Vagina (tissue), 2 donors: Measurements from ENCODE around the gene CFAP221.

Experiments
- POLR2A ChIP-seq, 2 donors: fragments of 450-650 bp; IDR thresholded peaks; one replicate each; pipeline ENCODE4 v1.6.1; 2017; ENCODE audit warnings: antibody characterized with exemption in 2 of 2, mild to moderate bottlenecking in 2 of 2, moderate library complexity in 2 of 2
- POLR2AphosphoS5 ChIP-seq, 2 donors: sonication (generic); formaldehyde crosslinking; IDR thresholded peaks; one replicate each; pipeline ENCODE4 v1.9.0; 2017; ENCODE audit warnings: antibody characterized with exemption in 2 of 2, mild to moderate bottlenecking in 2 of 2, low read depth in 1 of 2; ENCODE audit not compliant: insufficient read depth in 1 of 2
- TF ChIP-seq, protein P1 (sequence below), 3 experiments: fragments of 450-650 bp in 2 of 3; fragments of 200-600 bp in 1 of 3; sonication (generic) in 1 of 3; IDR thresholded peaks; one replicate each; pipeline ENCODE4 v1.5.1; 2017 to 2019; ENCODE audit warnings: antibody characterized with exemption in 3 of 3, mild to moderate bottlenecking in 2 of 3, moderate library complexity in 2 of 3

GRCh38 chr2:119684518-119684917 lies 140.3 kb downstream of the CFAP221 start:
- TF ChIP-seq, protein P1, sequence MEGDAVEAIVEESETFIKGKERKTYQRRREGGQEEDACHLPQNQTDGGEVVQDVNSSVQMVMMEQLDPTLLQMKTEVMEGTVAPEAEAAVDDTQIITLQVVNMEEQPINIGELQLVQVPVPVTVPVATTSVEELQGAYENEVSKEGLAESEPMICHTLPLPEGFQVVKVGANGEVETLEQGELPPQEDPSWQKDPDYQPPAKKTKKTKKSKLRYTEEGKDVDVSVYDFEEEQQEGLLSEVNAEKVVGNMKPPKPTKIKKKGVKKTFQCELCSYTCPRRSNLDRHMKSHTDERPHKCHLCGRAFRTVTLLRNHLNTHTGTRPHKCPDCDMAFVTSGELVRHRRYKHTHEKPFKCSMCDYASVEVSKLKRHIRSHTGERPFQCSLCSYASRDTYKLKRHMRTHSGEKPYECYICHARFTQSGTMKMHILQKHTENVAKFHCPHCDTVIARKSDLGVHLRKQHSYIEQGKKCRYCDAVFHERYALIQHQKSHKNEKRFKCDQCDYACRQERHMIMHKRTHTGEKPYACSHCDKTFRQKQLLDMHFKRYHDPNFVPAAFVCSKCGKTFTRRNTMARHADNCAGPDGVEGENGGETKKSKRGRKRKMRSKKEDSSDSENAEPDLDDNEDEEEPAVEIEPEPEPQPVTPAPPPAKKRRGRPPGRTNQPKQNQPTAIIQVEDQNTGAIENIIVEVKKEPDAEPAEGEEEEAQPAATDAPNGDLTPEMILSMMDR (IDR thresholded peaks at IDR 0.05): no peak
- TF ChIP-seq POLR2AphosphoS5 (IDR thresholded peaks at IDR 0.05; ENCODE audit: insufficient read depth in 1 of 2, low read depth in 1 of 2) (no peak), POLR2A (IDR thresholded peaks at IDR 0.05) (no peak)
